NCI-H2171 treated with DMSO at 0.1 percent for 48 hours (cell line): ENCODE results near the gene NPFFR1.

Experiments
- DNase-seq: peaks from one replicate; lab custom pipeline; 2025; lab: John Stamatoyannopoulos, UW

Gene NPFFR1

DNA sequence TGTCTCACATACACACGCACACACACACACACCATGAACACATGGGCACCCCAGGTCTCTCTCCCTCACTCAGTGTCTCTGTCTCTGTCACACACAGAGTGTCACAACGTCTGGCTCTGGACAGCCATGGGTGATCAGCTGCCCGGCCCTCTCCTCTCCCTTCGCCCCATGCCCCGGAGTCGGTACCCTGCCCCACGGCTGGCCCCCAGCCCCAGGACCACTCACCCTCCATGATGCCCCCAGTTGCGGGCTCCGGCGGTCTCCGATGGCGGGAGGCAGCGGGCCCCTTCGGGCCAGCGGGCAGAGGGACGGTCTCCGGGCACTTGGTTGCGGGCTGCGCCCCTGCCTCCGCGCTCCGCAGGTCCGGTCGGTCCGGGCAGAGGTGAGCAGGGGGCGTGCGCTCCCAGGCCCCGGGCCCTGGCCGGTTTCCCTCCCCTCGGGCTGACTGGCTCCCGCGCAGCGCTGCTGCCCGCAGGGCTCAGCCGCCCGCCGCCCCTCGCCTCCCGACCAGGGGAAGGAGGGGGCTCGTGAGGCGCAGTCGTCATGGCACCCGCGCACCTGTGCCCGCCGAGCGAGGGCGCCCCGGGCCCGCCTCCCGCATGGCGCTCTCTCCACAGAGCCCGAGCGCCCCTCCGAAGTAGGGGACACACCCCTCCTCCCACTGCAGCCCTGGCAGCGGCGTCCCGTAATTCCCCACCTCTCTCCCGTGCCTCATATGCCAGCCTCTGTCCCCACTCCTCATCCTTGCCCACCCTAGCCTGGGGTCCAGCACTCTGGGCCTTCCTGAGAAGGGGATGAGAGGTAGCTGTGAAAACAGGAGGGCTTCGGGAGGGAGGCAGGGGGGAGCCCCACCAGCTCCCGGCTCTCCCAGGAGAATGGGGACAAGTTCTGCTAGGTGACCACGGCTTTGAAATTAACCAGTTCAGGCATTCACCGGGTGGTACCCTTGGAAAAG is at the start of gene NPFFR1:
Gene NPFFR1, minus strand, starts transcription at position 560 of the 955 bp plus-strand sequence. Its CDS starts 328 bp downstream, at position 232.
- peak; percentile 8 for DNase-seq

GRCh38 chr10:70333268-70333667 is 49.5 kb upstream of the NPFFR1 start:
- no peak for DNase-seq

DNA sequence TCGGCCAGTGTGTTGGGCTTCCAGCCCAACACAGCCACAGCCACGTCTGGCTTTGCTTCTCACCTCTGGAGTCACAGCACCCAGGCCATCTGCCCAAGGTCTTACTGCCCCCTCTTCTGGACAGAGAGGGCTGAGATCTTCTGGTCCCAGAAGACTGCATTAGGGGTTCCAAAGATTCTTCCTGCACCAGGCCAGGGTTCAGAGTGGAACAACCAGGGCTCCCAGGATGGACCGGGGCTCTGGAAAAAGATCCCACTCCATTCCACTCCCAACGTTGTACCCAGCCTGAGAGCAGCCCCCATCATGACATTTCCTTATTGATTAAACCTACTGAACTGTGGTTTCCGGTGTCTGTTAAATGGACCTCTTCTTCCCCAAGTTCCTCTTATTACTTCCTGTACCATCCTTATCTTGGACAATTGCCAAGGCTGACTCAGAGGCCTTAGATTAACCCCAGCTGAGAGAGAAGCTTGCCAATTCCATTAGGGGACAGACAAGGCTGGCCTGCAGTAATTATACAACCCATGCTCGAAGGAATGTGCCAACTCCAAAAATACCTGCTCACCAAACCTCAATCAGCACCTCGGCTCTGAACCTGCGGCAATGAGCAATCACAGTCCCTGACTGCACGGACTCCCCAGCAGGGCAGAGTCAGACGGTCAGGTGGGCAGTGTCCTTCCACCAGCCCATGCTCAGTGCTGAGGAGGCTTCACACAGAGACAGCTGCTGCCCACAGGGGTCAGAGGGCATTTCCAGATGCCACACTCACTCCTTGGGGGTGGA is 47.9 kb upstream of the NPFFR1 start:
- peak; percentile 8 for DNase-seq

DNA sequence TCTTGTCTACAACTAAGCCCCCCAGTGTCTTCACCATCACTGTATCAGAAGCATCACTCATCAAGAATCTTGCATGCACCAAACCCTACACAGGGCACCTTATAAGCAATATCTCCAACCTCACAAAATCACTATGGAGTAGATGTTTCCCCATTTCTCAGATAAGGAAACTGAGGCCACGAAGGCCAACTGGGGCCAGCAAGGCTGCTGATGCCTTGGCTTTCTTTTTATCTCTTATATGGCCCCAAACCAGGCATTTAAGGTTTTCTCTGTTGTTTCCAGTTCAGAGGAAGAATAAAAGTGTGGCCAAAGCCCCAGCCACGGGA is 47.3 kb upstream of the NPFFR1 start:
- no peak for DNase-seq

DNA sequence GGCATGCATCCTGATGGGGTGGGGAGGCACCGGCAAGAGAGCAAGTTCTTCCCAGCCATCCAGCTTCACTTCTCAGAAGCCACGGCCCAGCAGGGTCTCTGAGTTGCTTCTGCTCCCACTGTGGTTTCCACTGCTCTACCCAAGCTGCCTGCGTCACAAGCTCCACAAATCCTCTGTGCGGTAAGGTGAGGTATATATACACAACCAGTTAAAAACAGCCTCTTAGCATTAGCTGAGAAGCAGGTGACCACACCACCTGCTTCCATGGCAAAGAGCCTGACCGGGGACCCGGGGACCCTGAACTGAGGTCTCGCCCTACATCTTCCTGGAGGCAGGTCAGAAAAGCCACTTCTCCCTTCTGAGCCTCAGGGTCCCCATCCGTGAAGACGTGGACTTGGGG is 46.9 kb upstream of the NPFFR1 start:
- DNase-seq: no peak

- DNase-seq: no peak
Measured at GRCh38 chr10:70328967-70329366, 45.2 kb upstream of the NPFFR1 start.

DNA sequence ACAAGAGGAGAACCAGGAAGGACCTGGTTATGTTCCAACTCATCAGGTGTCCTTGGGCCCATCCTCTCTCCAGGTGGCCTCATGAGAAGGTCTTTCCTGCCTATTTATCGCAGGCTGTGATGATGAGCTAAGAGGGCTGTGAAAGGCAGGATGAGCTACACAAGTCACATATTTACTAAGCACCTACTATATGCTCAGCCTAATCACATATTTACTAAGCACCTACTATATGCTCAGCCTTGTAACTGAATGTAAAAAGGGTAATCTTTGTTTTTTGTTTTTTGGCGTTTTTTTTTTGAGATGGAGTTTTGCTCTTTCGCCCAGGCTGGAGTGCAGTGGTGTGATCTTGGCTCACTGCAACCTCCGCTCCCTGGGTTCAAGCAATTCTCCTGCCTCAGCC is 44.2 kb upstream of the NPFFR1 start:
- DNase-seq: no peak

DNA sequence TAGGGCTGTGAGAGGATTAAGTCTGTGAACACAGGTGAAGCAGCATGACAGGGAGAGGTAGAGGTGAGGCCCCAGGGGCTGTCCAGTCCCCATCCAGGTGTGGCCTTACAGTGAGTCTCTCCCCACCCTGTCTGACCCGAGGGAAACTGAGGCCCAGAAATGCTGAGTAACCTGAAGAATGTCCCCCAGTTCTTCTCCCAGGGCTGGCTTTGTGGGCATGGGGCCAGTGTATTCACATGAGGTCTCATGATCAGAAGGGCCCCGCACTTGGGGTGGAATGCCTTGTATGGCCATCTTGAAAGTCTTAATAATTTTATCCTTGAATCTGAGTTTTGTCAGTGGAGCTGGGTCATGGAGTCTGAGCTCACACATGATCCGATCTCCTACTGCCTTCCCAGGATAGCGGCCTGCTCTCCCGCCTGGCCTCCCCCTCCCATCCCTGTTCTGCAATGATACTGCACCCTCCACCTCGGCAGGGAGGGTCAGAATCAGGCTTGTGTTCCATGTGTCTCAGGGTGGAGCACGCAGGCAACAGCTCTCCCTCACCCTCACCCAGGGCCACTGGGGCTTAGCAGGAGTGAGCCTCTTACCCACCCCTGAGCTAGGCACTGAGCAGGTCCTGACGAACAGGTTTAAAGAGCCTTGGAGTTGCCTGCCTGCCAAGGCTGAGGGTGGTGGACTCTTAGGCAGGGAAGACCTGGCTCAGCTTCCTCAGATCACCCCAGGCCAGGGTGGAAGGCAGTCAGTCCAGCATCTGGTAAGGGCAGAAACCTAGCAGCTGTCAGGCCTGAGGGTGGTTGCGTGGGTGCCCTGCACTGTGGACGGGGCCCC is 41.4 kb upstream of the NPFFR1 start:
- DNase-seq: no peak

- DNase-seq: no peak
Measured at GRCh38 chr10:70324339-70324861, 40.6 kb upstream of the NPFFR1 start.

GRCh38 chr10:70323697-70324338 is 40.0 kb upstream of the NPFFR1 start:
- peak; percentile 5 for DNase-seq

DNA sequence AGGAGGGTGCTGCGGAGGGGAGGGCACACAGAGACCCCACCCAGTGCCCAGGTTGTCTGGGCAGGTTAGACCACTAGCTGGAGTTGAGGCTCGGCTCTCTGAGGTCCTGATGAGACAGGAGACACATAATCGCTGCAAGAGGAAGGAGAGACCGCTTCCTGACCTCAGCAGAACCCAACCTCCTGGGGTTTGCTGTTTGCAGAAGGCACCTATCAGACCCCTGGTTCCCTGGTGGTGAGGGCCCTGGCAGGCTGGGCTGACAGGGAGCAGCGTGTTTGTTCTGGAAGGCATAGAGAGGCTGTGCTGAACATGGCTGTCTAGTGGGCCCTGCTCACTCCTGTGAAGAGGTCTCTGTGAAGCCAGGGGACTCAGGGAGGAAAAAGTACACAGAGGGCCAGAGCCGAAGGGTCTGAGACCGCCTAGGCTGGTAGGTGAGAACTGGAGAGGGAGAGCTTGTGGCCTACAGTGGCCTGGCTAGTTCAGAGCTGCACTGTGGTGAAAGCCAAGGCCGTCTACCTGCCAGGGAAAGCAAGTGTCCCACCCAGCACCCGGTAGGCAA is 39.4 kb upstream of the NPFFR1 start:
- no peak for DNase-seq

DNA sequence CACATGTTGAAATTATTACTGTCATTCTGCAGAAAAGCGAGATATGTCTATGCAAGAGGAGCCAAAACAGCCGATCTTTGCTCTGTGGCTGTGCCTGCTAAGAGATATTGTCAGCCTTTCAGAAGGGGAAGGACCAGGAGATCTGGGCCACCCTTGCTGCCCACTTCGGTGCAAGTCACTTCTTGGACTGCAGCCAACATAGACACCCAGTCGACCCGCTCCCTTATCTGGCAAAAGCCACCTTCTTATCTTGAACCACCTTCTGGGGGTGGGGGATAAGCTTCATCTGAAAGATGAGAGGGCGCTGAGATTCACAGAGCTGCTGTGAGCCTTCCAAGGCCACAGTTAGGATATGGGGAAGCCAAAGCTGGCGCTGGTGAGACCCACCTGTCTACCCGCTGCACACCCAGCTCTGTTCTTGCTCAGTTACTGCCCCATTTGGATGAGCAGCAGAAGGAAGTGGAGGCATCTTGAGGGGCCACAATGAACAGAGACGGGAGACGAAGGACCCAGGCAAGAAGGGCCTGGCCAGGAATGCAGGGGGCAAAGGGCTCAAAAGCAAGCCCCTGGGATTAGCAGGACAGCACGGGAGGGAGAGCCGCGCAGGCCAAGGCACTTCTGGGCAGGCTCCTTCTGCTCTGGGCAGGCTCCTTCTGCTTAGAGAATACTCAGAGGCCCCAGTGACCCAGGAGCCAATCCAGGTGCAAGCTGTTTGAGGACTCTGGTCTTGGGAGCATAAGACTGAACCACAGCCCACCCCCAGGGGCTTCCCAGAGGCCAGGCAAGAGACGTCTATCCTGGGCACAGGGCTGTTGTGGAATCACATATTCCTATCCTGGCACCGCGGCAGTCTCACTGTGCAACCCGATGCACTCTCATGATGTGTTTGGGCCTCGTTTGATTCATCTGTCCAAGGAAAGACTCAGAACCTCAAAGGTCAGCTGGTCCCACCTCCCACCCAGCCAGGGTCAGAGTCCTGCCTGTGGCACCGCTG is 38.4 kb upstream of the NPFFR1 start:
- no peak for DNase-seq

- DNase-seq: no peak
Measured at GRCh38 chr10:70321233-70321632, 37.4 kb upstream of the NPFFR1 start.

DNA sequence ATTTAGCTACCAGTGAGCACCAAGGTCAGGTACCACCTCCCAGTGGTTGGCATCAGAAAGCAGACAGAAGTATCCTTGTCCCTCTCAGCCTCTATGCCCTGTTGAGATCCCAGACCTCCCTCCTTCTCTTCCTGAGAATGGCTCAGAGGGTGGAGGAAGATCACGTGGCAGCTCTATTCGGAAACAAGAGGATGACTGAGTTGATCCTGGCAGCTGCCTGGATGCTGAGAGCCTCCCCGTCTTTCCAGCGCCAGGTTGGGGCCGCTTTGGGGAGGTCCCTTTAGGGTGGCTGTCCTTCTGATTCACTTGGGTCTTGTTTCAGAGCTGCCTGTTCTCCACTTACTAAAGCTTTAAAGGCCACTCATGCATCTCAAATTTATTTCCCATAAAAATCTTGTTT is 36.9 kb upstream of the NPFFR1 start:
- DNase-seq: no peak

DNA sequence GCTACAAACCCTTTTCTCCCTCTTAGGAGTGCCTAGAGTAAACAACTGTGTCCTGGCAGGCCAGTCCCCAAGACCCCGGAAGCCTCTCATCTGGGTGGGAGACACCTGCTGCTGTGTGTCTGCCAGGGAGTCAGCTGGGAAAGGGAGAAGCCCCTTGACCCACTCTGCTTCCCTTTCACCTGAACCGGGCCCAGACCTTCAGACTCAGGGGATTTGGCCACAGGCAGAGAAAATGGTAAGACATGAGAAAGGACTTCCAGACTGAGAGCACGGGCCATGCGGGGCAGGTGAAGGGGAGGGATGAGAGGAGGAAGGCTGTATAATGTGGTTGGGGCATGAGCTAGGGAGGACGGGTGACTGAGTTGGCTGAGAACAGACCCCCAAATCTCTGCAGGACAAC is 36.0 kb upstream of the NPFFR1 start:
- no peak for DNase-seq

DNA sequence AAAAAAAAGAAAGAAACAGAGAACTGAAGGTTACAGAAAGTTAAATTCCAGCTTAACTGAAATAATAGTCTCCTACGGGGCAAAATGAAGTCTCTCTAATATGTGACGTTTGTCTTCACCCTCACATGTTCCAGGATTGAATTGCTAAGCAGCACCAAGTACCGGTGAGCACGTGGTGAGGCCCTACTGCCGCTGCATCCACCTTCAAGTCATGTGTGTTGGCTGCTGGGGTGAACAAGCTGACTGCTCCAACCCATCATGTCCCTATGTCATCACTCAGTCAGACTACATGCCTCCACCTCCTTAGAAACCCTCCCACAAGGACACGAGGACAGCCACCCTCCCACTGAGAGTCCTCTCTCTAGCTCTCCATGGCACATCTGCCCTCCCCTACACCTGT is 35.4 kb upstream of the NPFFR1 start:
- no peak for DNase-seq

GRCh38 chr10:70317943-70318318 is 34.1 kb upstream of the NPFFR1 start:
- DNase-seq: no peak

DNA sequence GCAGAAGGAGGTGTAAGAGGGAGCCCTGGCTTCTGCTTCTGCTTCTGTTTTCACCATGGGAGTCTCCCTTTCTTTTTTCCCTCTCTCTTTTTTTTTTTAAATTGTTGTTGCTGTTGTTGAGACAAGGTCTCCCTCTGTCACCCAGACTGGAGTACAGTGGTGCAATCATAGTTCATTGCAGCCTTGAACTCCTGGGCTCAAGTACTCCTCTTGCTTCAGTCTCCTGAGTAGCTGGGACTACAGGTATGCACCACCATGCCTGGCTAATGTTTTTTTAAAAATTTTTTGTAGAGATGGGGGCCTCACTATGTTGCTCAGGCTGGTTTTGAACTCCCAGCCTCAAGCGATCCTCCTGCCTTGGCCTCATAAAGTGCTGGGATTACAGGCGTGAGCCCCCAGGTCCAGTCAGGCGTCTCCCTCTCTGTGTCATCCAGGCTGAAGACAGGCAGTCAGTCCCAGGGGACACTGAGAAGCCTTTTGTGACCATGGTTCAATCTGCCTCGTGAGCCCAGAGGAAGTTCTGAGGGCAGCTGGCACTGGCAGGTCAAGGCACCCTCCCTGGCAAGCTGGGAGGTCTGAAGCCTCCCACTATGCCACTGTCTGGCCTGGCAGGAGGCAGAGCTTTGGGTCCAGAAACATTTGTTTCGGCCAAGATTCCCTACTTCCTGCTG is 33.6 kb upstream of the NPFFR1 start:
- no peak for DNase-seq

GRCh38 chr10:70315815-70316214 is 32.0 kb upstream of the NPFFR1 start:
- no peak for DNase-seq
